ENCODE measurements around the gene ACTA1.

DNA sequence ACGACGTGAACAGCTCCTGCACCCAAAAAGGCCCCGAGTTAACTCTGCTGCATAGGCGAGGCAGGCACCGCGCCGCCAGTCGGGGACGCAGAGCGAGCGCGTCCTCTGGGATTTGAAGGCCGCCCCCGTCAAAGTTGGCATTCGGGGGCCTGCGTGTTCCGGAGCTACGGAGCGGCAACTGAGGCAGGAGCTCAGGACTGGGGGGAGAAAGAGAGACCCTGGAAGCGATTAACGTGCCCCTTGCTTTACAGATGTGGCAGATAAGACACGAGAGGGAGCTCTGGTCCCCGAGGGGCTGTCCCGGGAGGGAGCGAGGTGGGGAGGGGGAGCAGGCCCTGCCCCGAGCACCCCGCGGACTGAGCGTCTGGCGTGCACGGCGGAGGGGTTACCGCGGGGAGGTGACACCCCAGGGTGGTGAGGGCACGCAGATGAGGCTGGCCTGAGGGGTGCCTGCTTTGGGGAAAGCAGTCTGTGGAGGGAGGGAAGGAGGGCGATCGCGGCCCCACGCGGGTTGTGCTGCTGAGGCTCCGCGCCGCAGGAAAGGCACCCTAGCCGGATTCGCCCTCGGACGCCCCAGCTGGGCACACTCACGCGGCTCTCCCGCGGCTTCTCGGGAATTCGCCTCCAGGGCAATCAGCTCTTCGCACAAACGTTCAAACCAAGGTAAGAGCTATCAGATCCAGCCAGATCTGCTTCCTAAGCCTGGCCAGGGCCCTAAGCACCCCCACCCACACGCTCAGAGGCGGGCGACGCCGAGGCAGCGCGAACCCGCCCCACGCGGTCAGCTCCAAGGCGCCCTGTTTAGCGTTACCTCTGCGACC, 26.5 kb downstream of the ACTA1 start:
- TF ChIP-seq CTCF (conservative IDR thresholded peaks at IDR 0.05; ENCODE audit: low read depth, low read length): no peak
- no peak for TF ChIP-seq EZH2 (IDR thresholded peaks at IDR 0.05; ENCODE audit: borderline replicate concordance, low read depth, low read length, poor library complexity, severe bottlenecking)

Data from A673 (cell line).